MM.1S (cell line): ENCODE data around the gene CXXC4.
A peak's percentile ranks its signal among the peaks of the same experiment; 100 is the strongest.

ENCODE experiments used
- DNase-seq: peaks from one replicate; pipeline ENCODE4 v3.0.0-alpha.2; 2015
- H2AFZ ChIP-seq: fragments of 300-600 bp; sonication (generic); 2 replicates; pipeline ENCODE4 v1.6.0; 2016; ENCODE audit warnings: antibody characterized with exemption, low read length
- H3F3A ChIP-seq: fragments of 300-600 bp; sonication (generic); 2 replicates; pipeline ENCODE4 v1.6.1; 2016; ENCODE audit warnings: mild to moderate bottlenecking, antibody characterized with exemption, low read length, moderate library complexity, mixed read lengths; ENCODE audit not compliant: insufficient read depth
- H3K27ac ChIP-seq: fragments of 300-600 bp; sonication (generic); 2 replicates; pipeline ENCODE4 v1.5.1; 2016; ENCODE audit warnings: mild to moderate bottlenecking, low read length
- H3K27me3 ChIP-seq: fragments of 300-600 bp; sonication (generic); replicated peaks from 2 replicates; pipeline ENCODE4 v1.6.0; 2016; ENCODE audit warnings: low read length; ENCODE audit not compliant: insufficient read depth
- H3K36me3 ChIP-seq: fragments of 300-600 bp; sonication (generic); replicated peaks from 2 replicates; pipeline ENCODE4 v1.6.1; 2016; ENCODE audit warnings: mild to moderate bottlenecking, low read length, mixed read lengths; ENCODE audit not compliant: insufficient read depth
- H3K4me1 ChIP-seq: fragments of 300-600 bp; sonication (generic); 2 replicates; pipeline ENCODE4 v1.6.1; 2016; ENCODE audit warnings: low read length, mixed read lengths
- H3K4me2 ChIP-seq: fragments of 300-600 bp; sonication (generic); 2 replicates; pipeline ENCODE4 v1.6.0; 2016; ENCODE audit warnings: low read depth, low read length
- H3K4me3 ChIP-seq: fragments of 300-600 bp; sonication (generic); 2 replicates; pipeline ENCODE4 v1.5.1; 2016; ENCODE audit warnings: low read length, mixed read lengths
- H3K79me2 ChIP-seq: fragments of 300-600 bp; sonication (generic); 2 replicates; pipeline ENCODE4 v1.6.1; 2016; ENCODE audit warnings: mixed run types, low read length, mixed read lengths
- H3K9ac ChIP-seq: fragments of 300-600 bp; sonication (generic); 2 replicates; pipeline ENCODE4 v1.6.1; 2016; ENCODE audit warnings: low read length, mixed read lengths
- H3K9me2 ChIP-seq: fragments of 300-600 bp; sonication (generic); replicated peaks from 2 replicates; pipeline ENCODE4 v1.6.1; 2016; ENCODE audit warnings: mild to moderate bottlenecking, low read length, mixed read lengths; ENCODE audit not compliant: insufficient read depth
- H3K9me3 ChIP-seq: fragments of 300-600 bp; sonication (generic); replicated peaks from 2 replicates; pipeline ENCODE4 v1.6.1; 2016; ENCODE audit warnings: mild to moderate bottlenecking, low read length, mixed read lengths; ENCODE audit not compliant: insufficient read depth
- H4K20me1 ChIP-seq: fragments of 300-600 bp; sonication (generic); 2 replicates; pipeline ENCODE4 v1.6.1; 2016; ENCODE audit warnings: mild to moderate bottlenecking, low read length, moderate library complexity, mixed read lengths; ENCODE audit not compliant: insufficient read depth
- CTCF ChIP-seq: fragments of 300-600 bp; sonication (generic); IDR thresholded peaks from 2 replicates; pipeline ENCODE4 v1.5.1; 2016; ENCODE audit warnings: antibody characterized with exemption, low read length, mixed read lengths
- EZH2 ChIP-seq: fragments of 300-600 bp; sonication (generic); optimal IDR thresholded peaks from 2 replicates; pipeline ENCODE3; 2017; ENCODE audit warnings: low read depth, mild to moderate bottlenecking, antibody characterized with exemption, low read length, mixed read lengths
- EZH2phosphoT487 ChIP-seq: fragments of 300-600 bp; sonication (generic); IDR thresholded peaks from 2 replicates; pipeline ENCODE4 v1.6.1; 2018; ENCODE audit warnings: antibody characterized with exemption, low read length

Gene CXXC4

GRCh38 chr4:104531390-104531789 is 36.7 kb upstream of the CXXC4 start:
- H3K4me1 ChIP-seq = no peaks in the 10 kb centered on the region
- TF ChIP-seq CTCF (peak; percentile 33), EZH2phosphoT487 (no peak)
- no peak overlapping the region for H3K4me3 ChIP-seq
- no peak overlapping the region for H3K4me2 ChIP-seq
- no peaks in the 10 kb centered on the region for H3K36me3 ChIP-seq
- no peaks in the 10 kb centered on the region for H3K9me3 ChIP-seq
- H3K9ac ChIP-seq = no peak overlapping the region
- no peak overlapping the region for H2AFZ ChIP-seq
- no peak overlapping the region for H3K27ac ChIP-seq
- H3F3A ChIP-seq = no peaks in the 10 kb centered on the region
- H3K9me2 ChIP-seq = no peaks in the 10 kb centered on the region
- no peaks in the 10 kb centered on the region for H3K79me2 ChIP-seq
- no peaks in the 10 kb centered on the region for H4K20me1 ChIP-seq
- H3K27me3 ChIP-seq = no peaks in the 10 kb centered on the region
- peak; percentile 16 for DNase-seq

- Histone ChIP-seq H4K20me1 (no peaks in the 10 kb centered on the region), H3K4me1 (no peaks in the 10 kb centered on the region), H3K79me2 (no peaks in the 10 kb centered on the region), H2AFZ (no peak overlapping the region), H3K27me3 (no peaks in the 10 kb centered on the region), H3K9me3 (no peaks in the 10 kb centered on the region), H3K36me3 (no peaks in the 10 kb centered on the region), H3K9ac (no peak overlapping the region), H3K4me2 (no peak overlapping the region), H3K9me2 (no peaks in the 10 kb centered on the region), H3K4me3 (no peak overlapping the region), H3F3A (no peaks in the 10 kb centered on the region), H3K27ac (no peak overlapping the region)
- TF ChIP-seq EZH2 (no peak), CTCF (no peak), EZH2phosphoT487 (no peak)
- no peak for DNase-seq
These were observed 35.7 kb upstream of the CXXC4 start for GRCh38 chr4:104530426-104530825.

GRCh38 chr4:104524591-104524990 is 29.9 kb upstream of the CXXC4 start:
- no peaks in the 10 kb centered on the region for H3K27me3 ChIP-seq
- H3K36me3 ChIP-seq = no peaks in the 10 kb centered on the region
- DNase-seq = no peak
- no peaks in the 10 kb centered on the region for H3K9me3 ChIP-seq
- TF ChIP-seq CTCF = no peak
- no peak for TF ChIP-seq EZH2
- TF ChIP-seq EZH2phosphoT487 = no peak
- peaks cover 5% of the 10 kb centered on the region; the same call in 1 of the 2 replicates for H3K4me1 ChIP-seq
- no peaks in the 10 kb centered on the region for H3F3A ChIP-seq
- no peaks in the 10 kb centered on the region for H3K79me2 ChIP-seq
- H3K4me2 ChIP-seq = no peak overlapping the region
- H2AFZ ChIP-seq = no peak overlapping the region
- H3K27ac ChIP-seq = no peak overlapping the region
- H3K4me3 ChIP-seq = no peak overlapping the region
- no peaks in the 10 kb centered on the region for H3K9me2 ChIP-seq
- no peak overlapping the region for H3K9ac ChIP-seq
- no peaks in the 10 kb centered on the region for H4K20me1 ChIP-seq
